BE2C (cell line): ENCODE measurements around the gene PTGER4.

Source experiments
- DNase-seq: peaks from one replicate; pipeline ENCODE4 v3.0.0-alpha.2; 2020
- H3K27me3 ChIP-seq: fragments of 250-450 bp; sonication (Bioruptor Pico); 2 replicates; pipeline ENCODE4 v1.5.1; 2020; ENCODE audit warnings: mild to moderate bottlenecking
- H3K36me3 ChIP-seq: fragments of 250-450 bp; sonication (Bioruptor Pico); 2 replicates; pipeline ENCODE4 v1.5.1; 2020; ENCODE audit warnings: mild to moderate bottlenecking
- H3K4me1 ChIP-seq: fragments of 250-450 bp; sonication (Bioruptor Pico); 2 replicates; pipeline ENCODE4 v1.5.1; 2020
- H3K4me3 ChIP-seq: 2 replicates; pipeline ENCODE4 v1.5.1; 2011; ENCODE audit warnings: low read depth, low read length
- H3K9me3 ChIP-seq: fragments of 250-450 bp; sonication (Bioruptor Pico); 2 replicates; pipeline ENCODE4 v1.5.1; 2020
- TF ChIP-seq, protein P1 (sequence below): IDR thresholded peaks from 2 replicates; pipeline ENCODE4 v1.5.1; 2012; ENCODE audit warnings: mild to moderate bottlenecking, low read depth, low read length

The PTGER4 gene

DNA sequence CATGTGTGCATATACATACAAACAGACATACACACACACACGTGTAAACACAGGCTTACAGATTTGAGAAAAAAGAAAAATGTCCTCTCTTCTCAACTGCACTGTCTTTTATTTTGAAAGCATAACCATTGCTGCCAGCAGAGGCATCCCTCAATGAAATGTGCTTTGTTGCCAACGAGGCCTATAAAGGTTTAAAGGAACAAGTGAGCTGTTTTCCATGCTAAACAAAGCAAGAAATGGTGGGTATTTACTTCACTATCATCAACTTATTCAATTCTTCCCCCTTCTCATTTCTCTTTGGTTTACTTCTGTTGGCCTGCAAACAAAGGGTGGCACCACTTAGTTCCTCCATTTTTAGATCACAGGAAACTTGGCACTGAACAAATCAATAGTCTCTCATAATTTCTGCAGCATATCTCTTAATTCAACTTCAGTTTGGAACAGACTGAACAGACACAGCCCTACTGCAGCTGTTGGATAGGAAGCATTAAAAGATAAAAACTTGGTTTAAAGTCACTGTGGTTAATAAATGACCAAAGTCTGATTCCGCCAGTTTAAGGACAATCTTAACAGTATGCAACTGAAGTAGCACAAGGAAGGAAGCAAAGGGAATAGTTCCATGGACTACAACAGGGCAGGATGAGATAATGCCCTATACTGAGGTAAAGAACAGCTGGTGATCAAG lies 54.3 kb downstream of the PTGER4 start:
- no peak for DNase-seq
- no peaks in the 10 kb centered on the region for H3K4me1 ChIP-seq
- TF ChIP-seq, protein P1, sequence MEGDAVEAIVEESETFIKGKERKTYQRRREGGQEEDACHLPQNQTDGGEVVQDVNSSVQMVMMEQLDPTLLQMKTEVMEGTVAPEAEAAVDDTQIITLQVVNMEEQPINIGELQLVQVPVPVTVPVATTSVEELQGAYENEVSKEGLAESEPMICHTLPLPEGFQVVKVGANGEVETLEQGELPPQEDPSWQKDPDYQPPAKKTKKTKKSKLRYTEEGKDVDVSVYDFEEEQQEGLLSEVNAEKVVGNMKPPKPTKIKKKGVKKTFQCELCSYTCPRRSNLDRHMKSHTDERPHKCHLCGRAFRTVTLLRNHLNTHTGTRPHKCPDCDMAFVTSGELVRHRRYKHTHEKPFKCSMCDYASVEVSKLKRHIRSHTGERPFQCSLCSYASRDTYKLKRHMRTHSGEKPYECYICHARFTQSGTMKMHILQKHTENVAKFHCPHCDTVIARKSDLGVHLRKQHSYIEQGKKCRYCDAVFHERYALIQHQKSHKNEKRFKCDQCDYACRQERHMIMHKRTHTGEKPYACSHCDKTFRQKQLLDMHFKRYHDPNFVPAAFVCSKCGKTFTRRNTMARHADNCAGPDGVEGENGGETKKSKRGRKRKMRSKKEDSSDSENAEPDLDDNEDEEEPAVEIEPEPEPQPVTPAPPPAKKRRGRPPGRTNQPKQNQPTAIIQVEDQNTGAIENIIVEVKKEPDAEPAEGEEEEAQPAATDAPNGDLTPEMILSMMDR = no peak

DNA sequence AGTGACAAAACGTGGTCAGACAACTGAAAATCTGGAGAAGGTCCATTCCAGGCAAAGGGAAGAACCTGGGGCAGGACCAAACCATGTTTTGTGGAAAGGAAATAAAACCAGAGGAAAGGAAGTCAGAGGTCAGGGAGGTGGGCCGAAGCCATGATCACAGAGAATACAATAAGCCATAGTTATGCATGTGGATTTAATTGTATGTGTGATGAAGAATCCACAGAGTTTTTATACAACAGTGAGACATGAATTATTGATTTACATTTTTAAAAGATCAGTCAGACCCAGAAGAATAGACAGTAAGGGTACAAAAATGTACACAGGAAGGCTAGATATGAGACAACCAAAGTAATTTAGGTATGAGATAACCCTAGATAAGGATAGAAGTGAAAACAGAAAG lies 55.3 kb downstream of the PTGER4 start:
- no peaks in the 10 kb centered on the region for H3K36me3 ChIP-seq
- no peak overlapping the region for H3K4me3 ChIP-seq
- no peak for DNase-seq
- H3K27me3 ChIP-seq = no peaks in the 10 kb centered on the region
- no peaks in the 10 kb centered on the region for H3K9me3 ChIP-seq
- TF ChIP-seq, protein P1 = no peak
- H3K4me1 ChIP-seq = no peaks in the 10 kb centered on the region

More for the DNA sequence above, 54.3 kb downstream of the PTGER4 start:
- H3K4me3 ChIP-seq = no peak overlapping the region
- H3K9me3 ChIP-seq = no peaks in the 10 kb centered on the region
- H3K36me3 ChIP-seq = no peaks in the 10 kb centered on the region
- no peaks in the 10 kb centered on the region for H3K27me3 ChIP-seq

DNA sequence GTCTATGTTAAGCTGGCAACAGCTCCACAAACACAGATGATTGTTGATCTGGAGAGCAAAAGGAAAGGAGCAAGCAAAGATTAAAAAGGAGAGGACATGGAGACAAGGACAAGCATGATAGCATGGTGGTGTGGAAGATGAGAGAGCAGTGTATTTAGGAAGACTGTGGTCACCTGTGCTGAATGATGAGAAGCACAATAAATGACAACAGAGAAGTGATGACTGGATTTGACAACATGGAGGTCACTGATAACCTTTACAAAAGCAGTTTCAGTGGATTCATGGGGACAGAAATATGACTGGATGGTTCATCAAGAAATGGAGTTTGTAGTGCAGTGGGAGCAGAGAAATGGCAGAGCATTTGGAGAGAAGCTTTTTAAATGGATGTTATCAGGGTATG lies 55.9 kb downstream of the PTGER4 start:
- no peaks in the 10 kb centered on the region for H3K27me3 ChIP-seq
- TF ChIP-seq, protein P1 = no peak
- H3K36me3 ChIP-seq = no peaks in the 10 kb centered on the region
- DNase-seq = no peak
- H3K4me1 ChIP-seq = no peaks in the 10 kb centered on the region
- H3K9me3 ChIP-seq = no peaks in the 10 kb centered on the region
- no peak overlapping the region for H3K4me3 ChIP-seq

DNA sequence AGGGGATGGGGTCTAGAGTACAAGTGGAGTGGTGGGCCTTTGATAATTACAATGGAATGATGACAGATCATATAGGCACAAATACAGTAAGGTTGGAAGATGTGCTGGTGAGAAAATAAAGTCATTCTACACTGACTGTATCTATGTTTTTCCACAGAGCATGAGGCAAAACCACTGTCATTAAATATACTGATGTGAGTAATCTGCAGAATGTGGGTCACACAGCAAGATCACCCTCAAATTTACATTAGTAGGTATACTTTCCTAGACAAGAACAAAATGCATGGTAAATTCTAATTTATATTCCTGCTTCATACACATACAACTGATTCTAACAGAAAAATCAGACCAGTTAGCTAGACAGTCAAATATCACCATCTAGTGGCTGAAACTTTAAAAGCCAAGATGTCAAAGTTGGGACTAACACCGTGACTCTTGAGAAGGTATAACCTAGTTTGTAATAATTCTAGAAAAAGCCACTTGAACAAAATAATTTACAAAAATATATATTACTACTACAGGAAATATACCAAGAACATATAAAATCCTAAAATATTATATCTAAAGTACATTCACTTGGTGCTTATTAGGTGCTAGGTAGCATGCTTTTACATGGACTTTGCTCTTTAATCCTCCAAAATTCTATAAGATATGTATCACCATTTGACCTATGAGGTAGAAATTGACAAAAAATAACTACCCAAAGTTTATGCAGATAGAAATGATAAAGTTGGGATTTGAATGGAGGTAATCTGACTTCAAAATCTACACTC lies 56.6 kb downstream of the PTGER4 start:
- Histone ChIP-seq H3K4me3 (no peak overlapping the region), H3K4me1 (no peaks in the 10 kb centered on the region), H3K36me3 (peaks cover 3% of the 10 kb centered on the region), H3K27me3 (no peaks in the 10 kb centered on the region), H3K9me3 (no peaks in the 10 kb centered on the region)
- TF ChIP-seq, protein P1 = peak; percentile 76
- no peak for DNase-seq

DNA sequence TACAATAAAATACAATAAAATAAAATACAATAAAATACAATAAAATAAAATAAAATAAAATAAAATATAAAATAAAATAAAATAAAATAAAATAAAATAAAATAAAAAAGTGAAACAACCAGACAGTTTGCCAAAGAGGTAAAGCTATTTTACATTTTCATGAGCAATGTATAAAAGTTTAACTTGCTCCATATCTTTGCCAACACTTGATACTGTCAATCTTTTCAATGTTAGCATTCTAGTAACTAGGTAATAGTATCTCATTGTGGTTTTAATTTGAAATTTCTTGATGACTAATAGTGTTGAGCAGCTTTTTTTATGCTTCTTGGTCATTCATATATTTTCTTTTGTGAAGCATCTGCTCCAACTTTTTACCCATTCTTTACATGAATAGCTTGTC lies 58.8 kb downstream of the PTGER4 start:
- no peak for DNase-seq
- no peak overlapping the region for H3K4me3 ChIP-seq
- TF ChIP-seq, protein P1 = no peak
- no peaks in the 10 kb centered on the region for H3K4me1 ChIP-seq
- no peaks in the 10 kb centered on the region for H3K27me3 ChIP-seq
- H3K9me3 ChIP-seq = no peaks in the 10 kb centered on the region
- H3K36me3 ChIP-seq = peaks cover 6% of the 10 kb centered on the region
